Thoracic aorta (tissue), 2 donors: ENCODE results near the gene RIIAD1. TPM values are rescaled to one million over a fixed set of nuclear protein-coding genes. Genes with fewer than 3 reads are reported as not detected.

ENCODE experiments used
- ATAC-seq: fragments of 150-250 bp; one replicate; pipeline ENCODE4 v1.8.0; 2017; ENCODE audit warnings: low read depth; ENCODE audit not compliant: insufficient number of reproducible peaks, low FRiP score
- DNase-seq: peaks from one replicate; pipeline ENCODE4 v3.0.0-alpha.2; 2020; ENCODE audit warnings: low spot score
- H3K27ac ChIP-seq, 2 donors: fragments of 200-600 bp; sonication (generic); 1 replicate in 1 of 2; 2 replicates in 1 of 2; pipeline ENCODE4 v1.5.1; 2016; ENCODE audit warnings: mild to moderate bottlenecking in 2 of 2, moderate library complexity in 2 of 2
- H3K27me3 ChIP-seq: fragments of 200-600 bp; sonication (generic); replicated peaks from 2 replicates; pipeline ENCODE4 v1.6.0; 2016; ENCODE audit warnings: mild to moderate bottlenecking; ENCODE audit not compliant: insufficient read depth
- H3K36me3 ChIP-seq: fragments of 200-600 bp; sonication (generic); one replicate; pipeline ENCODE4 v1.5.1; 2016
- H3K4me1 ChIP-seq, 2 donors: fragments of 200-600 bp; sonication (generic); 1 replicate in 1 of 2; 2 replicates in 1 of 2; pipeline versions ENCODE4 v1.5.1 to v1.6.0; 2016; ENCODE audit warnings: low read depth in 2 of 2, mild to moderate bottlenecking in 1 of 2; ENCODE audit not compliant: control insufficient read depth in 1 of 2
- H3K4me3 ChIP-seq: fragments of 200-600 bp; sonication (generic); 2 replicates; pipeline ENCODE4 v1.5.1; 2016; ENCODE audit warnings: mild to moderate bottlenecking
- H3K9me3 ChIP-seq: fragments of 200-600 bp; sonication (generic); 2 replicates; pipeline ENCODE4 v1.5.1; 2016
- total RNA-seq, 2 donors: library from RNA; depleted of rRNA; stranded (reverse); fragments of >200 nt; gene quantifications; one replicate each; pipeline versions ENCODE4 v1.1.0 to v1.2.3, GENCODE V29; 2016
- TF ChIP-seq, protein P1 (sequence below): fragments of 200-600 bp; sonication (generic); IDR thresholded peaks from one replicate; pipeline ENCODE4 v1.5.1; 2019; ENCODE audit warnings: antibody characterized with exemption

Gene RIIAD1
- total RNA-seq, 2 donors from 2014 or later: not detected

DNA sequence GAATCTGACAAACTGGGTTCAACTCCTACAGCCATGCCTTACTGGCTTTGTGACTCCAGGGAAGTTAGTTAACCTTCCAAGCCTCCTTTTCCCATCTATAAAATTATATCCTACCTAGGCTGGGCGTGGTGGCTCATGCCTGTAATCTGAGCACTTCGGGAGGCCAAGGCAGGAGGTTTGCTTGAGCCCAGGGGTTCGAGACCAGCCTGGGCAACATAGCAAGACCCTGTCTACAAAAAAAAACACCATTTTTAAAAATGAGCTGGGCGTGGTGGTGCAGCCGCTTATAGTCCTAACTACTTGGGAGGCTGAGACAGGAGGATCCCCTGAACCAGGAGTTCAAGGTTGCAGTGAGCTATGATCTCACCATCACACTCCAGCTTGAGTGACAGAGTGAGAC, 19.8 kb upstream of the RIIAD1 start:
- H3K9me3 ChIP-seq: no peaks in the 10 kb centered on the region
- peaks cover 31% of the 10 kb centered on the region for H3K36me3 ChIP-seq
- DNase-seq (no peak), ATAC-seq (no peak)
- no peak overlapping the region for H3K4me3 ChIP-seq
- no peaks in the 10 kb centered on the region for H3K4me1 ChIP-seq
- H3K27me3 ChIP-seq: no peaks in the 10 kb centered on the region
- TF ChIP-seq, protein P1, sequence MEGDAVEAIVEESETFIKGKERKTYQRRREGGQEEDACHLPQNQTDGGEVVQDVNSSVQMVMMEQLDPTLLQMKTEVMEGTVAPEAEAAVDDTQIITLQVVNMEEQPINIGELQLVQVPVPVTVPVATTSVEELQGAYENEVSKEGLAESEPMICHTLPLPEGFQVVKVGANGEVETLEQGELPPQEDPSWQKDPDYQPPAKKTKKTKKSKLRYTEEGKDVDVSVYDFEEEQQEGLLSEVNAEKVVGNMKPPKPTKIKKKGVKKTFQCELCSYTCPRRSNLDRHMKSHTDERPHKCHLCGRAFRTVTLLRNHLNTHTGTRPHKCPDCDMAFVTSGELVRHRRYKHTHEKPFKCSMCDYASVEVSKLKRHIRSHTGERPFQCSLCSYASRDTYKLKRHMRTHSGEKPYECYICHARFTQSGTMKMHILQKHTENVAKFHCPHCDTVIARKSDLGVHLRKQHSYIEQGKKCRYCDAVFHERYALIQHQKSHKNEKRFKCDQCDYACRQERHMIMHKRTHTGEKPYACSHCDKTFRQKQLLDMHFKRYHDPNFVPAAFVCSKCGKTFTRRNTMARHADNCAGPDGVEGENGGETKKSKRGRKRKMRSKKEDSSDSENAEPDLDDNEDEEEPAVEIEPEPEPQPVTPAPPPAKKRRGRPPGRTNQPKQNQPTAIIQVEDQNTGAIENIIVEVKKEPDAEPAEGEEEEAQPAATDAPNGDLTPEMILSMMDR: no peak
- H3K27ac ChIP-seq: no peak overlapping the region

DNA sequence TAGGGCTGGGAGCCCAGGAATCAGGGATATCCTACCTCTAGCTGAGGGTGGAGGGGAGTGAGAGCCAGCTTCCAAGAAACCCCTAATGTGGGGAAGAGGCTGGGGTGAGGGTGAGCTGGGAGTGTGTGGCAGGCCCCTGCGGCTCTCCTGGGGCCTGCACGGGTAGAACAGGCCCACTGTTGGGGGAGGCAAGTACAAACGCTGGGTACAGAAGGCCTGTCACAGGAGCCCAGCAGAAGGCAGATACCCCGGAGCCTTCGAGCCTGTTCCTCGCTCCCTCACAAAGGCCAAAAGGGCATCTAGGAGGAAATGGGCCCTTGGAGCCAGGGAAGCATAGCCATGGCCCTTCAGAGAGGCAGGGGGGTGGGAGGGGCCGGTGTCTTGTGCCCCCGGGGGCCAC, 18.4 kb upstream of the RIIAD1 start:
- H3K4me1 ChIP-seq: no peaks in the 10 kb centered on the region
- DNase-seq: no peak
- no peaks in the 10 kb centered on the region for H3K27me3 ChIP-seq
- H3K36me3 ChIP-seq: peaks cover 18% of the 10 kb centered on the region
- H3K27ac ChIP-seq: no peak overlapping the region
- ATAC-seq: no peak
- no peak overlapping the region for H3K4me3 ChIP-seq
- TF ChIP-seq, protein P1: no peak
- no peaks in the 10 kb centered on the region for H3K9me3 ChIP-seq

DNA sequence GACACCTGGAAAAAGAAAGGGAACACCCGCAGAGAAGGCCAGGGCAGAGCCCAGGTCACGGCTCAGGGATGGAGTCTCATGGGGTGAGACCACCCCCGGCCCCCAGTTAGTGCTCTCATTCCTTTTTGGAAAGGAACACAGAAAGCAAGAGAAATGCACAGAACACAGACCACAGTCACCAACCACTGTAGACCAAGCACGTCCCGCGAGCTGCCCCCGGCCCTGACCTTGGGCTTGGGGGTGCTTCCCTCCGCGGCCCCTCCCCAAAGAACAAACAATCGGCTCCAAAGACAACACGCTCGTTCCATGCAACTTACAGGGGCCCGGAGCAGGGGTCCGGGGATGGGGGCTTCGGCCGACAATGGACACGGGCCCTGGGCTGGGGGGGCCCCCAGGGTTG, 17.5 kb upstream of the RIIAD1 start:
- peaks cover 12% of the 10 kb centered on the region for H3K36me3 ChIP-seq
- no peaks in the 10 kb centered on the region for H3K9me3 ChIP-seq
- no peaks in the 10 kb centered on the region for H3K27me3 ChIP-seq
- H3K27ac ChIP-seq: no peak overlapping the region
- H3K4me1 ChIP-seq: no peaks in the 10 kb centered on the region
- no peak for ATAC-seq
- no peak for DNase-seq
- no peak overlapping the region for H3K4me3 ChIP-seq
- TF ChIP-seq, protein P1: no peak

DNA sequence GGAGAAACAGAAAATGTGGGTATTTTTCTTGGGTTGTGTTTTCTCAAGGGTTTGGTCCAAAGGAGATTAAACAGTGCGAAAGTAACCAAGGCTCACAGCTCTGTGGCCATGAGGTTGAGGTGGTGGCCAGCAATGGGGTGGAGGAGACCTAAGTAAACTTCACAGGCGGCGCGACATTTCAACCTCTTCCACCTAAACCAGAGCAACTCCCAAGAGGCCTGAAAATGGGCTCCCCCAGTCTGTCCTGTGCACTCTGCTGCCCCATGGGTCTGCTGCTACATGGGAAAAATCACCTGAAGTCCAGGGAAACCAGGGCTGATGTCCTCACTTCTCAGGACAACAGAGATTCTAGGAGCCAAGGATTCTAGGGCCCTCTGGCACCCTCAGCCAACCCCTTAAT, 17.1 kb upstream of the RIIAD1 start:
- ATAC-seq: no peak
- Histone ChIP-seq H3K27ac (no peak overlapping the region), H3K4me1 (no peaks in the 10 kb centered on the region), H3K27me3 (no peaks in the 10 kb centered on the region), H3K9me3 (no peaks in the 10 kb centered on the region), H3K4me3 (no peak overlapping the region), H3K36me3 (peaks cover 9% of the 10 kb centered on the region)
- TF ChIP-seq, protein P1: no peak
- no peak for DNase-seq

DNA sequence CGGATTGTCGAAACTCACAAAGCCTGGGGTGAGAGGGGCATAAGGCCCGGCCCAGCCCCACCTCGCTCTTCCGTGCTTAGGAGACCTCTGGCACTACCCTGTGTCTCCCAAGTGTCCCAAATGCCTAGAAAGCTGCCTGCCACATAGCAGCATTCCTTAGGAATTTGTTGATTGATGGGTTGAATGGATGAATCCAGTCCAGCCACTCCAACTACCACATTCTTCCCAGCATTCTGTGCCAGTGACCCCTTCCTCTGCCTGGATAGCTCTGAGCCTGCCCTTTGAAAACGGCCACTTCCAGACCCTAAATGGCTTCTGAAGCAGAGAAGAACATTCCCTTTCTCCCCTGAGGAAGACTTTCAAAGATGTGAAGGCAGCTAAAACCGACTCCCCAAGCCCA, 16.2 kb upstream of the RIIAD1 start:
- H3K36me3 ChIP-seq: no peaks in the 10 kb centered on the region

More for the DNA sequence above, 16.2 kb upstream of the RIIAD1 start:
- no peak overlapping the region for H3K27ac ChIP-seq
- TF ChIP-seq, protein P1: no peak
- H3K27me3 ChIP-seq: no peaks in the 10 kb centered on the region
- H3K9me3 ChIP-seq: no peaks in the 10 kb centered on the region
- no peaks in the 10 kb centered on the region for H3K4me1 ChIP-seq
- ATAC-seq: no peak
- no peak for DNase-seq
- no peak overlapping the region for H3K4me3 ChIP-seq
